TTC549 (cell line): ENCODE measurements around the gene MGME1.

Experiments
- FAIRE-seq: peaks from 2 replicates; lab custom pipeline; 2012; peaks lifted over from hg19 to GRCh38; lab: Jason Lieb, UNC

Gene MGME1

GRCh38 chr20:17993546-17993945 is 24.7 kb downstream of the MGME1 start:
- FAIRE-seq = no peak

- peak; percentile 29 for FAIRE-seq
Observed at GRCh38 chr20:17995967-17996819, 27.4 kb downstream of the MGME1 start.

DNA sequence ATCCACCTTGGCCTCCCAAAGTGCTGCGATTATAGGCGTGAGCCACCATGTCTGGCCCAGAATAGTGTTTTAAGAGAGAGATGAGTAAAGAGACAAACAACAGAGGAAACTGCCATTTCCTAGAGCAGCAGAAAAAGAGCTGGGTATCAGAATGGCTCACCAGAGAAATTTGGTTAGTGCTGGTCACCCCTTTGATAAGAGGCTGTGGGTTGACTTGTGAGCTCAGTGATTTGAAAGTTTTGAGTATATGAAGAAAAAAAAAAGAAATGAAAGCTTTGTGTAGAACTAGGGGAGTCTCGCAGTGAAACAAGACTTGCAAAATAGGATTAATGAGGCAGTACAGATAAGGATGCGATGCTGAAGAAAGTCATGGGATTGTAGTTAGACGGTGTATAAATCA is 29.6 kb downstream of the MGME1 start:
- FAIRE-seq = no peak

- no peak for FAIRE-seq
Observed at GRCh38 chr20:17999566-17999965, 30.7 kb downstream of the MGME1 start.

GRCh38 chr20:18001131-18001921 is 32.5 kb downstream of the MGME1 start:
- FAIRE-seq = no peak

DNA sequence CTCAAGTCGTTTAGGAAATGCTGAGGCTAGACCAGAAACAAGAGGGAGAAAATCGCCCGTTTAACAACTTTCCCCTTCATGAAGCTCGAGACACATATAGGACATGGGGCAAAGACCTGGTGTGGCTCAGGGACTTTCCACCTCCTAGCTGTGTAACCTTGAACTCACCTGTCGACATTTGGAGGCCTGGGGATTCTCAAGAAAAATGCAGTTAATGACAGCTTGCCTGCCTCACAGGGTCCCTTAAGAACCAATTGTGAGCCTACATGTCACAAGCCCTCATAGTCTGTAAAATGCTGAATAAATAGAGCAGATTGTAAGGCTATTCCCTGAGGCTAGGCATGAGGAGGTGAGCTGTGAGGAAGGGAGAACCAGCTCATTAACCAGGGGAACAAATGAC is 35.1 kb downstream of the MGME1 start:
- no peak for FAIRE-seq

DNA sequence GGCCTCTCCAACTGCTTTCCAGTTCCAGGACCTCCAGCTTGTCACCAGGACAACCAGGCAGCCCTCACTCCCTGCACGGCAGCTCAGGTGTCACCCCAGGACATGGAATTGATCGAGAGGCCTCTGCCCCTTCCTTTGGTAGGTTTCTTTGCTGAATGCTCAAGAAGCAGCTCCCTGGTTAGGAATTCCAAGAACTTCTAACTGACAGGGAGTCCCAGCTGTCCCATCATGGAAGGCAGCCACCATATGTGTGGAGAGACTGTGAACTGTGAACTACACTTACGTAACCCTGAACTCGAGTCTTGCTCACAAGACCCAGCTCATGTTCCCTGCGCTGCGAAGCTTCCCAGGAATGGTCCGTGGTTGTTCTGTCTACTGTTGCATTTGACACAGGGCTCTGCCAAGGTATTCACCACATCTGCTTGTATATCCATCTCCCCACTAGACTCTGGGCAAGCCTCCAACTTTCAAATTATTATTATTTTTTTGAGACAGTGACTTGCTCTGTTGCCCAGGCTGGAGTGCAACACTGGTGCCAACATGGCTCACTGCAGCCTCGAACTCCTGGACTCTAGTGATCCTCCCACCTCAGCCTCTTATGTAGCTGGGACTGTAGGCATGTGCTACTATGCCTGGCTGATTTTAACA is 35.7 kb downstream of the MGME1 start:
- FAIRE-seq = no peak

GRCh38 chr20:18005170-18005989 is 36.6 kb downstream of the MGME1 start:
- FAIRE-seq = no peak

DNA sequence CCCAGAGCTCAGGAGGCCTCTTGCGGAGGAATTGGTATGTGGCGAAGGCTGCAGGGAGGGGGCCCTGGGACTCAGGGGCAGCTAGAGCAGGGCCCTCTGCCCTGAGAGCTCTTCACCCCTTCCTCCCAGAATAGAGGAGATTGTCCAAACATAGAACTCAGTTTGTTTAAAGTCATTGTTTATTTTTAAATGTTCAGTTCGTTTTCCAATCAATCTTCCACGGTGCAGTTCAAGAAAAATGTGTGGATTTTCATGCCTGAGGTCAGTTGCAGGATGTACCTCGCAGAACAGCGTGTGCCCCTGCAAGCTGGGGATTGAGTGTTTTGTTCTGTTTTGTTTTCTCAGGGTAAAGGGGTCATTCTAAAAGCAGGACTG is 37.2 kb downstream of the MGME1 start:
- FAIRE-seq = no peak

DNA sequence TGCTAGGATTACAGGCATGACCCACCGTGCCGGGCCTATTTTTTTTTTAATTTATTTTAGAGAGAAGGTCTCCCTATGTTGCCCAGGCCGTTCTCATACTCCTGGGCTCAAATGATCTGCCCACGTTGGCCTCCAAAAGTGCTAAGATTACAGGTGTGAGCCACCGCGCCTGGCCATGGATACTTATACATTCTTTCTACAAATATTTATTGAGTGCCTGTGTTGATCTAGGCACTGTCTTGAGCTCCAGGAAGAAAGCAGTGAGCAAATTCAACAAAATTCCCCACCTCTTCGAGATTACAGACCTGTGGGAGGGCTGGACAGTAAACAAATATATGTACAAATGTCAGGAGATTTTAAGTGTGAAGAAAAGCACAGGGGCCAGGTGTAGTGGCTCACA is 37.9 kb downstream of the MGME1 start:
- FAIRE-seq = no peak

- FAIRE-seq = no peak
Observed at GRCh38 chr20:18007534-18008292, 38.9 kb downstream of the MGME1 start.

DNA sequence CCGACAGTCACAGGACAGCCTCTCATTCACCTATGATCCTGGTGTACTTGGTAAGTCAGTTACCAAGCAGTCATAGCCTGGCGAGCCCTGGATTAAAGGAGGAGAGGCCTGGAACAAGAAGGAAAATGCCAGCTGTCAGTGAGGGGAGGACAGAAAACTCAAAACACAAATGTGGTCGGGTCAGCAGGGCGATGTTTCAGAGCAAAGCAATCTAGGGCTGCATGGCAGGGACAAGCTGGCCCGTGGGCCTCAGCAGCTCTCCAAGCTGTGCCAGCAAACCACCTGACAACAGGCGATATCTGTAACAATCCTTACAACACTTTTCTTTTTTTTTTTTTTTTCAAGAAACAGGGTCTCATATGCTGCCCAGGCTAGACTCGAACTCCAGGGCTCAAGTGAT is 40.3 kb downstream of the MGME1 start:
- no peak for FAIRE-seq

- no peak for FAIRE-seq
Observed at GRCh38 chr20:18011482-18011881, 42.7 kb downstream of the MGME1 start.

- no peak for FAIRE-seq
Observed at GRCh38 chr20:18011951-18012645, 43.3 kb downstream of the MGME1 start.

- FAIRE-seq = no peak
Observed at GRCh38 chr20:18012901-18013300, 44.1 kb downstream of the MGME1 start.

DNA sequence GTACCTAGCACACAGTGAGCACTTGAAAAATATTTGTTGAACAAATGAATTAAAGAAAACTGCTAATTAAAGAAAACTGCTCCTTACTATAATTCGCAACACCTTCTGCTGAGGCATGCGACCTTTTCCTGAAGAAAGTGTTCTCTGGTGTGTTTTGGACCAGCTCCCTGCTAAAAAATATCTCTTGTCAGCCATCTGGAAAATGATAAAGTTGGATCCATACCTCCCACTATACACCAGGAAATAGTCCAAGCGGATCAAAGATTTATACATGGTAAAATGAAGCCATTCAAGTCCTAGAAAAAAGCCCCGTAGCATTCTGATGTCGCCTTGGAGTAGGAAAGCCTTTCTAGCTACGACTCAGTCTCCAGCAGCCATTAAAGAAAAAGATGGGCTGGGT is 45.6 kb downstream of the MGME1 start:
- no peak for FAIRE-seq

GRCh38 chr20:18016772-18017171 is 48.0 kb downstream of the MGME1 start:
- no peak for FAIRE-seq

DNA sequence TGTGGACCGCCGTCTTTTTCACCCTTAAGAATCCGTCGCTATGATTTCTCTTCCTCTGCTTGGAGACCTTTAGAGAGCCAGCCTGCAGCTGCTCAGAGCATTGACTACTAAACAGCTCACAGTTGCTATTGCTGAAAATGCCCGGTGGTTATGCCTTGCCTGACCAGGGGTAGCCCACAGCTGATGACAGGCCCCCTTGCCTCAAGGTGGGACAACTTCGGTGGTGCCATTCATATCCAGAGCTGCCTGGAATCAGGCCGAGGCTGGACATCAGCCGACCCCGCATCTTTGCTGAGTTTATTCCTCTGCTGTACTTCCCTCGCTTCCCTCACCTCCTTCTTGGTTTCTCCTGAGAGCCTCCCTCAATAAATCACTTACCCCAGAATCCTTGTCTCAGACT is 49.3 kb downstream of the MGME1 start:
- no peak for FAIRE-seq

GRCh38 chr20:18019068-18019467 is 50.2 kb downstream of the MGME1 start:
- no peak for FAIRE-seq

- no peak for FAIRE-seq
Observed at GRCh38 chr20:18020931-18021330, 52.1 kb downstream of the MGME1 start.

- FAIRE-seq = no peak
Observed at GRCh38 chr20:18024606-18025127, 55.8 kb downstream of the MGME1 start.
